SJCRH30 (cell line): Measurements from ENCODE around the gene PRKN. TPM values are rescaled to one million over a fixed set of nuclear protein-coding genes. Genes with fewer than 3 reads are reported as not detected.
"Not testable (repeated sequence)": the region's sequence is repeated elsewhere in the genome, so short reads cannot be mapped to it uniquely, and the experiment has no call there.

ENCODE experiments used
- DNase-seq, 2 experiments: peaks; one replicate each; pipeline ENCODE4 v3.0.0-alpha.2; 2015 to 2020
- H3K27ac ChIP-seq: fragments of 250-450 bp; sonication (Bioruptor Pico); 2 replicates; pipeline ENCODE4 v1.5.1; 2020; ENCODE audit warnings: mild to moderate bottlenecking, moderate library complexity
- H3K27me3 ChIP-seq: fragments of 250-450 bp; sonication (Bioruptor Pico); 2 replicates; pipeline ENCODE4 v1.5.1; 2020; ENCODE audit warnings: mild to moderate bottlenecking, moderate library complexity
- H3K36me3 ChIP-seq: fragments of 250-450 bp; sonication (Bioruptor Pico); 2 replicates; pipeline ENCODE4 v1.5.1; 2020; ENCODE audit warnings: mild to moderate bottlenecking, moderate library complexity
- H3K4me1 ChIP-seq: fragments of 250-450 bp; sonication (Bioruptor Pico); 2 replicates; pipeline ENCODE4 v1.5.1; 2020; ENCODE audit warnings: mild to moderate bottlenecking, moderate library complexity
- H3K4me3 ChIP-seq: fragments of 250-450 bp; sonication (Bioruptor Pico); 2 replicates; pipeline ENCODE4 v1.5.1; 2020; ENCODE audit warnings: mild to moderate bottlenecking, moderate library complexity
- H3K9me3 ChIP-seq: fragments of 250-450 bp; sonication (Bioruptor Pico); replicated peaks from 2 replicates; pipeline ENCODE4 v1.5.1; 2020; ENCODE audit warnings: mild to moderate bottlenecking, moderate library complexity
- total RNA-seq: library from RNA; depleted of rRNA; stranded (reverse); fragments of >200 nt; shearing (Covaris generic); gene quantifications from 2 replicates; pipeline ENCODE4 v1.2.3, GENCODE V29; 2014

The PRKN gene
- total RNA-seq, 1 experiment from 2014 or later = not detected

GRCh38 chr6:161828355-161828754 is 899.2 kb downstream of the PRKN start:
- Histone ChIP-seq H3K4me1 (no peaks in the 10 kb centered on the region), H3K27me3 (no peaks in the 10 kb centered on the region), H3K27ac (no peak overlapping the region), H3K9me3 (no peaks in the 10 kb centered on the region), H3K4me3 (no peak overlapping the region), H3K36me3 (no peaks in the 10 kb centered on the region)
- DNase-seq = no peak

GRCh38 chr6:161826512-161826911 is 901.1 kb downstream of the PRKN start:
- Histone ChIP-seq H3K36me3 (no peaks in the 10 kb centered on the region), H3K27ac (no peak overlapping the region), H3K9me3 (no peaks in the 10 kb centered on the region), H3K4me3 (no peak overlapping the region), H3K4me1 (no peaks in the 10 kb centered on the region), H3K27me3 (no peaks in the 10 kb centered on the region)
- no peak for DNase-seq

- H3K4me1 ChIP-seq, DNase-seq, H3K4me3 ChIP-seq, H3K9me3 ChIP-seq, H3K27me3 ChIP-seq, H3K27ac ChIP-seq, H3K36me3 ChIP-seq: not testable (repeated sequence)
These were observed 905.4 kb downstream of the PRKN start for GRCh38 chr6:161822204-161822603.

- Histone ChIP-seq H3K9me3 (no peaks in the 10 kb centered on the region), H3K36me3 (no peaks in the 10 kb centered on the region), H3K27me3 (peaks cover 7% of the 10 kb centered on the region; the same call in 1 of the 2 replicates), H3K27ac (no peak overlapping the region), H3K4me1 (no peaks in the 10 kb centered on the region), H3K4me3 (no peak overlapping the region)
- no peak for DNase-seq
These were observed 909.7 kb downstream of the PRKN start for GRCh38 chr6:161817881-161818280.

GRCh38 chr6:161815965-161816364 is 911.6 kb downstream of the PRKN start:
- H3K27ac ChIP-seq = no peak overlapping the region
- H3K9me3 ChIP-seq = no peaks in the 10 kb centered on the region
- H3K4me3 ChIP-seq = no peak overlapping the region
- no peaks in the 10 kb centered on the region for H3K4me1 ChIP-seq
- peaks cover 7% of the 10 kb centered on the region; the same call in 1 of the 2 replicates for H3K27me3 ChIP-seq
- H3K36me3 ChIP-seq = no peaks in the 10 kb centered on the region
- DNase-seq = no peak

GRCh38 chr6:161813156-161813555 is 914.4 kb downstream of the PRKN start:
- Histone ChIP-seq H3K27me3 (peaks cover 4% of the 10 kb centered on the region; the same call in 1 of the 2 replicates), H3K27ac (no peak overlapping the region), H3K9me3 (no peaks in the 10 kb centered on the region), H3K4me3 (no peak overlapping the region), H3K36me3 (no peaks in the 10 kb centered on the region), H3K4me1 (no peaks in the 10 kb centered on the region)
- DNase-seq = no peak

- Histone ChIP-seq H3K4me3 (no peak overlapping the region), H3K27me3 (peaks cover 2% of the 10 kb centered on the region; the same call in 1 of the 2 replicates), H3K27ac (no peak overlapping the region), H3K4me1 (no peaks in the 10 kb centered on the region), H3K9me3 (no peaks in the 10 kb centered on the region), H3K36me3 (no peaks in the 10 kb centered on the region)
- DNase-seq = no peak
These were observed 917.6 kb downstream of the PRKN start for GRCh38 chr6:161809971-161810370.

GRCh38 chr6:161804838-161805237 is 922.7 kb downstream of the PRKN start:
- no peaks in the 10 kb centered on the region for H3K4me1 ChIP-seq
- no peaks in the 10 kb centered on the region for H3K27me3 ChIP-seq
- H3K4me3 ChIP-seq = no peak overlapping the region
- H3K9me3 ChIP-seq = no peaks in the 10 kb centered on the region
- no peak for DNase-seq
- H3K27ac ChIP-seq = no peak overlapping the region
- no peaks in the 10 kb centered on the region for H3K36me3 ChIP-seq

- H3K27ac ChIP-seq = no peak overlapping the region
- no peak overlapping the region for H3K4me3 ChIP-seq
- no peaks in the 10 kb centered on the region for H3K4me1 ChIP-seq
- no peaks in the 10 kb centered on the region for H3K27me3 ChIP-seq
- no peaks in the 10 kb centered on the region for H3K9me3 ChIP-seq
- H3K36me3 ChIP-seq = no peaks in the 10 kb centered on the region
- DNase-seq = no peak
These were observed 924.4 kb downstream of the PRKN start for GRCh38 chr6:161803131-161803530.

GRCh38 chr6:161802231-161802630 is 925.3 kb downstream of the PRKN start:
- Histone ChIP-seq H3K9me3 (no peaks in the 10 kb centered on the region), H3K27me3 (no peaks in the 10 kb centered on the region), H3K27ac (no peak overlapping the region), H3K4me3 (no peak overlapping the region), H3K4me1 (no peaks in the 10 kb centered on the region), H3K36me3 (no peaks in the 10 kb centered on the region)
- no peak for DNase-seq

- Histone ChIP-seq H3K27me3 (no peaks in the 10 kb centered on the region), H3K4me1 (no peaks in the 10 kb centered on the region), H3K9me3 (no peaks in the 10 kb centered on the region), H3K27ac (no peak overlapping the region), H3K4me3 (no peak overlapping the region), H3K36me3 (no peaks in the 10 kb centered on the region)
- no peak for DNase-seq
These were observed 928.6 kb downstream of the PRKN start for GRCh38 chr6:161798844-161799394.

GRCh38 chr6:161796681-161797080 is 930.9 kb downstream of the PRKN start:
- Histone ChIP-seq H3K9me3 (no peaks in the 10 kb centered on the region; the same call in 1 of the 2 replicates), H3K4me1 (no peaks in the 10 kb centered on the region), H3K36me3 (no peaks in the 10 kb centered on the region), H3K4me3 (no peak overlapping the region), H3K27me3 (no peaks in the 10 kb centered on the region; the same call in 1 of the 2 replicates), H3K27ac (no peak overlapping the region)
- no peak for DNase-seq

- Histone ChIP-seq H3K4me1 (no peaks in the 10 kb centered on the region), H3K4me3 (no peak overlapping the region), H3K27ac (no peak overlapping the region), H3K27me3 (peaks cover 2% of the 10 kb centered on the region; the same call in 1 of the 2 replicates), H3K9me3 (no peaks in the 10 kb centered on the region; the same call in 1 of the 2 replicates), H3K36me3 (no peaks in the 10 kb centered on the region)
- DNase-seq = no peak
These were observed 934.6 kb downstream of the PRKN start for GRCh38 chr6:161792851-161793493.

- H3K9me3 ChIP-seq = no peaks in the 10 kb centered on the region; the same call in 1 of the 2 replicates
- H3K36me3 ChIP-seq = no peaks in the 10 kb centered on the region
- peaks cover 2% of the 10 kb centered on the region; the same call in 1 of the 2 replicates for H3K27me3 ChIP-seq
- no peak for DNase-seq
- no peak overlapping the region for H3K27ac ChIP-seq
- H3K4me1 ChIP-seq = no peaks in the 10 kb centered on the region
- H3K4me3 ChIP-seq = no peak overlapping the region
These were observed 939.0 kb downstream of the PRKN start for GRCh38 chr6:161788531-161788930.

- no peaks in the 10 kb centered on the region for H3K9me3 ChIP-seq
- no peaks in the 10 kb centered on the region; the same call in 1 of the 2 replicates for H3K27me3 ChIP-seq
- H3K4me3 ChIP-seq = no peak overlapping the region
- H3K36me3 ChIP-seq = no peaks in the 10 kb centered on the region
- no peaks in the 10 kb centered on the region for H3K4me1 ChIP-seq
- no peak overlapping the region for H3K27ac ChIP-seq
- DNase-seq = no peak
These were observed 955.4 kb downstream of the PRKN start for GRCh38 chr6:161772176-161772575.

- H3K27ac ChIP-seq = no peak overlapping the region
- DNase-seq = no peak
- H3K36me3 ChIP-seq = no peaks in the 10 kb centered on the region
- no peaks in the 10 kb centered on the region for H3K27me3 ChIP-seq
- H3K9me3 ChIP-seq = no peaks in the 10 kb centered on the region
- no peaks in the 10 kb centered on the region for H3K4me1 ChIP-seq
- no peak overlapping the region for H3K4me3 ChIP-seq
These were observed 965.6 kb downstream of the PRKN start for GRCh38 chr6:161761966-161762365.
